H1 (cell line): ENCODE results near the gene IFI16. TPM values are rescaled to one million over a fixed set of nuclear protein-coding genes. Genes with fewer than 3 reads are reported as not detected.

Experiments used
- ASH2L ChIP-seq: fragments of 200-600, 300-600 bp; sonication (generic); IDR thresholded peaks from one replicate; pipeline ENCODE4 v1.7.1; 2017; ENCODE audit warnings: low read length
- BCL11A ChIP-seq, 2 experiments: IDR thresholded peaks; one replicate each; pipeline ENCODE4 v1.6.1; 2011; ENCODE audit warnings: low read depth in 2 of 2, low read length in 2 of 2, mild to moderate bottlenecking in 2 of 2
- BRCA1 ChIP-seq: IDR thresholded peaks from 2 replicates; pipeline ENCODE4 v1.6.1; 2012; ENCODE audit warnings: low read depth, low read length, improper control_type of control experiment
- CBX5 ChIP-seq: fragments of 300-800, 300-1000 bp; sonication (generic); IDR thresholded peaks from 2 replicates; pipeline ENCODE4 v1.7.1; 2016; ENCODE audit warnings: antibody characterized with exemption, low read length, low read depth
- CEBPB ChIP-seq: IDR thresholded peaks from 2 replicates; pipeline ENCODE4 v1.6.1; 2012; ENCODE audit warnings: low read depth, low read length
- EGR1 ChIP-seq: IDR thresholded peaks from 2 replicates; pipeline ENCODE4 v1.6.1; 2011; ENCODE audit warnings: low read depth, low read length, borderline replicate concordance
- EP300 ChIP-seq, 2 experiments: IDR thresholded peaks; 1 replicate in 1 of 2; 2 replicates in 1 of 2; pipeline ENCODE4 v1.6.1; 2011 to 2012; ENCODE audit warnings: low read depth in 2 of 2, low read length in 2 of 2, mild to moderate bottlenecking in 2 of 2, borderline replicate concordance in 1 of 2, inconsistent platforms in 1 of 2, moderate library complexity in 1 of 2
- GTF2F1 ChIP-seq: IDR thresholded peaks from 2 replicates; pipeline ENCODE4 v1.6.1; 2012; ENCODE audit warnings: low read depth, low read length, improper control_type of control experiment, borderline replicate concordance
- JUN ChIP-seq: IDR thresholded peaks from 2 replicates; pipeline ENCODE4 v1.6.1; 2011; ENCODE audit warnings: low read depth, mild to moderate bottlenecking, improper control_type of control experiment, low read length
- MAFK ChIP-seq: IDR thresholded peaks from 2 replicates; pipeline ENCODE4 v1.6.1; 2012; ENCODE audit warnings: low read depth, mild to moderate bottlenecking, improper control_type of control experiment, low read length
- MAX ChIP-seq: IDR thresholded peaks from 2 replicates; pipeline ENCODE4 v1.6.1; 2012; ENCODE audit warnings: inconsistent platforms
- NRF1 ChIP-seq: IDR thresholded peaks from 2 replicates; pipeline ENCODE4 v1.6.1; 2011; ENCODE audit warnings: mild to moderate bottlenecking, low read depth, low read length, improper control_type of control experiment
- POLR2AphosphoS5 ChIP-seq: IDR thresholded peaks from 2 replicates; pipeline ENCODE4 v1.6.1; 2011; ENCODE audit warnings: low read depth, low read length
- RBBP5 ChIP-seq: IDR thresholded peaks from 2 replicates; pipeline ENCODE4 v1.7.1; 2012; ENCODE audit warnings: low read depth, mild to moderate bottlenecking, inconsistent platforms, low read length, moderate library complexity, borderline replicate concordance
- RFX5 ChIP-seq: IDR thresholded peaks from 2 replicates; pipeline ENCODE4 v1.6.1; 2011; ENCODE audit warnings: low read depth, low read length, improper control_type of control experiment, borderline replicate concordance
- RXRA ChIP-seq: IDR thresholded peaks from 2 replicates; pipeline ENCODE4 v1.6.1; 2011; ENCODE audit warnings: low read depth, mild to moderate bottlenecking, low read length, moderate library complexity; ENCODE audit not compliant: insufficient read depth
- SAP30 ChIP-seq: fragments of 300-600 bp; sonication (generic); IDR thresholded peaks from 2 replicates; pipeline ENCODE4 v1.7.1; 2012; ENCODE audit warnings: low read length, moderate library complexity, mild to moderate bottlenecking, inconsistent platforms; ENCODE audit not compliant: insufficient read depth, insufficient replicate concordance
- SP1 ChIP-seq: IDR thresholded peaks from 2 replicates; pipeline ENCODE4 v1.6.1; 2011; ENCODE audit warnings: low read depth, low read length
- SP4 ChIP-seq: IDR thresholded peaks from 2 replicates; pipeline ENCODE4 v1.6.1; 2012; ENCODE audit warnings: low read length, inconsistent platforms
- SRF ChIP-seq: IDR thresholded peaks from 2 replicates; pipeline ENCODE4 v1.6.1; 2011; ENCODE audit warnings: mild to moderate bottlenecking, low read depth, low read length, moderate library complexity
- SUZ12 ChIP-seq: fragments of 200-600 bp; sonication (generic); IDR thresholded peaks from 2 replicates; pipeline ENCODE4 v1.6.1; 2012; ENCODE audit warnings: mild to moderate bottlenecking, inconsistent platforms, low read length, moderate library complexity, mixed read lengths
- TAF1 ChIP-seq: IDR thresholded peaks from 2 replicates; pipeline ENCODE4 v1.6.1; 2011; ENCODE audit warnings: mild to moderate bottlenecking, low read depth, low read length
- TBP ChIP-seq: IDR thresholded peaks from 2 replicates; pipeline ENCODE4 v1.6.1; 2011; ENCODE audit warnings: low read depth, low read length, improper control_type of control experiment
- ZNF274 ChIP-seq: IDR thresholded peaks from 2 replicates; pipeline ENCODE4 v1.7.0; 2012; ENCODE audit warnings: low read length, borderline replicate concordance; ENCODE audit errors: extremely low read depth
- polyA plus RNA-seq, 7 experiments: library from polyadenylated mRNA; depleted of rRNA in 3 of 7; stranded (reverse) in 5 of 7; unstranded in 2 of 7; fragments of >200 nt in 5 of 7; fragments of 200-250 nt in 2 of 7; gene quantifications; 1 replicate in 5 of 7; 2 replicates in 1 of 7; 4 replicates in 1 of 7; pipeline versions ENCODE4 v1.2.1 to v1.2.3, GENCODE V29; 2011 to 2013; ENCODE audit warnings: missing spikeins in 2 of 7, mixed read lengths in 2 of 7
- total RNA-seq: library from RNA; stranded (reverse); fragmentation: NEBNext Ultra II Directional; extraction: Animal tissue kit (Norgen Biotek cat#: 25700); gene quantifications from 2 replicates; pipeline ENCODE4 v1.2.1, GENCODE V29; 2021
- TF ChIP-seq, protein P1 (sequence below): IDR thresholded peaks from 2 replicates; pipeline ENCODE4 v1.6.1; 2012; ENCODE audit warnings: inconsistent platforms

IFI16 gene
- total and polyA plus RNA-seq, 2 of the 8 experiments (the other 6 are each of a cell fraction or from before 2014, with no cell fraction given) = 0.63 to 0.74 TPM

DNA sequence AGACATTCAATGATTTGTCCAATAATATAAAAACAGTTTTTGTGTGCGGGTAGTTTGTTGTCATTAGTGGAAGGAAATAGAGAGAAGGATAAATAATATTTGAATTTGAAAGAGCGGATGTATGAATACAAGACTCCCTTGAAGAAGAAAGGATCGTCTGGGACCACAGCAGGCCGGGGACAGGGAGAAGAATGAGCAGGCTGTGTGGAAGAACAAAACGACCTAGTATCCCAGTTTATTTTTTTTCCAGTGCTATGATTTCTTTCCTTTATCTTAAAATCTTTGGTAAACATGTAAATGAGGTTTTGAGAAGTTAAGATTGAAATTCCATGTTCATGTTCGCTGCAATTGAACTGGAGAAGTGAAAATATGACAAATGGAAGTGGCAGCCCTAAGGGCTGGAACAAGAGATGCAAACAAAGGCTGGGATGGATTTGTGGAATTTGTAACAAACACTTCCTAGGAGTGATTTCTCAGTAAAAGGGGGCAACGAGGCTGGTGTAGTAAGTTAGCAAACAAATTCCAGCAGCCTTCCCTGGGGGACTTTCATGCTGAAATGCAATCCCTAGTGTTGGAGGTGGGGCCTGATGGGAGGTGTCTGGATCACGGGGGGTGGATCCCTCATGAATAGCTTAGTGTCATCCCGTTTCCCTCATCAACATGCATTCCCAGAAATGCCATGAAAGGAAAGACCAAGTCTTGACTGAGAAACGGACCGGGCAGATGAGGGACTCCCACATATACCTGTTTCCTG is 10.2 kb upstream of the IFI16 start (continued):
- TF ChIP-seq BCL11A (IDR thresholded peaks at IDR 0.05; ENCODE audit: low read depth in 2 of 2, low read length in 2 of 2) (no peak), RBBP5 (no peak), SP4 (no peak), ASH2L (peak; percentile 20), TAF1 (0 out of 2 replicates have a peak, but pooled peaks have one; percentile 64), RXRA (no peak), MAFK (no peak), RFX5 (peak; percentile 40; the same call in 1 of the 2 replicates), JUN (no peak), GTF2F1 (0 out of 2 replicates have a peak, but pooled peaks have one; percentile 56), POLR2AphosphoS5 (no peak), SUZ12 (no peak), MAX (no peak), CEBPB (peak; percentile 29; the same call in 1 of the 2 replicates), ZNF274 (no peak), NRF1 (no peak), TBP (peak; percentile 53), CBX5 (no peak), EP300 (IDR thresholded peaks at IDR 0.05; ENCODE audit: borderline replicate concordance in 1 of 2, low read depth in 2 of 2, low read length in 2 of 2) (peak in 1 of 2 experiments; percentile 74; a peak in 1 of 3 replicates), BRCA1 (no peak), SRF (no peak), EGR1 (peak; percentile 90), SAP30 (peak; percentile 26), SP1 (peak; percentile 96)
- TF ChIP-seq, protein P1, sequence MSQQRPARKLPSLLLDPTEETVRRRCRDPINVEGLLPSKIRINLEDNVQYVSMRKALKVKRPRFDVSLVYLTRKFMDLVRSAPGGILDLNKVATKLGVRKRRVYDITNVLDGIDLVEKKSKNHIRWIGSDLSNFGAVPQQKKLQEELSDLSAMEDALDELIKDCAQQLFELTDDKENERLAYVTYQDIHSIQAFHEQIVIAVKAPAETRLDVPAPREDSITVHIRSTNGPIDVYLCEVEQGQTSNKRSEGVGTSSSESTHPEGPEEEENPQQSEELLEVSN = no peak
